SK-N-SH (cell line): ENCODE data around the gene METTL27. TPM values are rescaled to one million over a fixed set of nuclear protein-coding genes. Genes with fewer than 3 reads are reported as not detected.

Experiments
- CTCF ChIA-PET: fragments of 300-600, 350-600 bp; formaldehyde crosslinking; extraction: SDS; loops from one replicate; lab custom pipeline; 2021; lab: Yijun Ruan, JAX
- POLR2A ChIA-PET: fragments of 350-600 bp; sonication (Branson Sonifier 250); formaldehyde crosslinking; extraction: SDS; loops from one replicate; lab custom pipeline; 2020; ENCODE audit warnings: antibody characterized with exemption, inconsistent platforms; lab: Yijun Ruan, JAX
- DNase-seq: peaks from one replicate; pipeline ENCODE4 v3.0.0; 2012
- H2AFZ ChIP-seq: fragments of 200-600 bp; sonication (generic); 2 replicates; pipeline ENCODE4 v1.8.1; 2016; ENCODE audit warnings: antibody characterized with exemption, mild to moderate bottlenecking, low read depth
- H3F3A ChIP-seq: fragments of 200-600 bp; sonication (generic); replicated peaks from 2 replicates; pipeline ENCODE3; 2016; ENCODE audit warnings: antibody characterized with exemption, mild to moderate bottlenecking; ENCODE audit not compliant: insufficient read depth
- H3K27ac ChIP-seq, 2 experiments: fragments of 200-500 bp in 1 of 2; fragments of 200-600 bp in 1 of 2; sonication (Bioruptor generic) in 1 of 2; sonication (generic), shearing (Covaris generic) in 1 of 2; 2 replicates each; pipeline versions ENCODE4 v1.5.1 to v1.6.1; 2014 to 2016; ENCODE audit warnings: low read depth in 2 of 2, inconsistent platforms in 1 of 2, low read length in 1 of 2, mild to moderate bottlenecking in 1 of 2, mixed read lengths in 1 of 2
- H3K27me3 ChIP-seq: fragments of 200-600 bp; sonication (generic), shearing (Covaris generic); 2 replicates; pipeline ENCODE4 v1.6.1; 2016; ENCODE audit warnings: mixed run types; ENCODE audit not compliant: insufficient read depth
- H3K36me3 ChIP-seq, 2 experiments: fragments of 200-500 bp in 1 of 2; fragments of 200-600 bp in 1 of 2; sonication (Bioruptor generic) in 1 of 2; sonication (generic) in 1 of 2; replicated peaks in 1 of 2; 2 replicates each; pipeline versions ENCODE3 to v1.5.1; 2014 to 2016; ENCODE audit warnings: low read length in 1 of 2, mild to moderate bottlenecking in 1 of 2; ENCODE audit not compliant: insufficient read depth in 2 of 2, control insufficient read depth in 1 of 2
- H3K4me1 ChIP-seq, 2 experiments: fragments of 200-500 bp in 1 of 2; fragments of 200-600 bp in 1 of 2; sonication (Bioruptor generic) in 1 of 2; sonication (generic), shearing (Covaris generic) in 1 of 2; 2 replicates each; pipeline versions ENCODE4 v1.5.1 to v1.6.1; 2014 to 2016; ENCODE audit warnings: low read depth in 1 of 2, low read length in 1 of 2, mixed run types in 1 of 2; ENCODE audit not compliant: insufficient read depth in 2 of 2, control insufficient read depth in 1 of 2
- H3K4me2 ChIP-seq: fragments of 200-600 bp; sonication (generic), shearing (Covaris generic); 2 replicates; pipeline ENCODE4 v1.6.1; 2017; ENCODE audit warnings: mixed run types
- H3K4me3 ChIP-seq, 2 experiments: fragments of 200-500 bp in 1 of 2; fragments of 200-600 bp in 1 of 2; sonication (Bioruptor generic) in 1 of 2; sonication (generic), shearing (Covaris generic) in 1 of 2; 2 replicates each; pipeline versions ENCODE4 v1.5.1 to v1.8.1; 2014 to 2016; ENCODE audit warnings: low read depth in 2 of 2, inconsistent platforms in 1 of 2, low read length in 1 of 2, mild to moderate bottlenecking in 1 of 2, mixed read lengths in 1 of 2, moderate library complexity in 1 of 2
- H3K79me2 ChIP-seq: fragments of 200-600 bp; sonication (generic); 2 replicates; pipeline ENCODE4 v1.8.1; 2017; ENCODE audit warnings: mild to moderate bottlenecking; ENCODE audit not compliant: insufficient read depth
- H3K9ac ChIP-seq: fragments of 200-600 bp; sonication (generic); 2 replicates; pipeline ENCODE4 v1.6.1; 2017; ENCODE audit warnings: mixed run types
- H3K9me2 ChIP-seq: fragments of 200-600 bp; sonication (generic); 2 replicates; pipeline ENCODE4 v1.6.1; 2017; ENCODE audit warnings: mixed run types
- H3K9me3 ChIP-seq: fragments of 200-600 bp; sonication (generic); 2 replicates; pipeline ENCODE4 v1.6.1; 2017; ENCODE audit warnings: mixed run types, mild to moderate bottlenecking, moderate library complexity
- H4K20me1 ChIP-seq: fragments of 200-600 bp; sonication (generic); 2 replicates; pipeline ENCODE4 v1.6.1; 2017; ENCODE audit warnings: mild to moderate bottlenecking, mixed run types; ENCODE audit not compliant: insufficient read depth
- CHD2 ChIP-seq: fragments of 150-350 bp; IDR thresholded peaks from 2 replicates; pipeline ENCODE4 v1.6.1; 2018; ENCODE audit warnings: low read length; ENCODE audit not compliant: partially characterized antibody
- EZH2phosphoT487 ChIP-seq: fragments of 200-600 bp; sonication (generic); IDR thresholded peaks from 2 replicates; pipeline ENCODE4 v1.6.1; 2017; ENCODE audit warnings: low read depth, mixed run types, mild to moderate bottlenecking, antibody characterized with exemption, moderate library complexity, borderline replicate concordance
- GABPA ChIP-seq: IDR thresholded peaks from 2 replicates; pipeline ENCODE4 v1.4.0; 2012; ENCODE audit warnings: low read depth, mild to moderate bottlenecking
- GATA2 ChIP-seq: sonication (generic); formaldehyde crosslinking; IDR thresholded peaks from 2 replicates; pipeline ENCODE4 v1.5.0; 2020; ENCODE audit warnings: mild to moderate bottlenecking, missing genetic modification reagents
- IRF3 ChIP-seq: fragments of 150-350 bp; IDR thresholded peaks from 2 replicates; pipeline ENCODE4 v1.6.1; 2016; ENCODE audit warnings: mild to moderate bottlenecking, low read depth, low read length
- MXI1 ChIP-seq: IDR thresholded peaks from 2 replicates; pipeline ENCODE4 v1.6.1; 2012; ENCODE audit warnings: mild to moderate bottlenecking, low read depth, low read length, improper control_type of control experiment
- NRF1 ChIP-seq: IDR thresholded peaks from 2 replicates; pipeline ENCODE4 v1.6.1; 2012; ENCODE audit warnings: low read depth, mild to moderate bottlenecking, low read length
- POLR2AphosphoS5 ChIP-seq: IDR thresholded peaks from 2 replicates; pipeline ENCODE4 v1.6.1; 2012; ENCODE audit warnings: low read depth, low read length
- RAD21 ChIP-seq: IDR thresholded peaks from 2 replicates; pipeline ENCODE4 v1.6.1; 2012; ENCODE audit warnings: mild to moderate bottlenecking, low read length
- RCOR1 ChIP-seq: fragments of 150-350 bp; IDR thresholded peaks from 2 replicates; pipeline ENCODE4 v1.6.1; 2017; ENCODE audit warnings: antibody characterized with exemption, low read length
- RFX5 ChIP-seq: IDR thresholded peaks from 2 replicates; pipeline ENCODE4 v1.6.1; 2012; ENCODE audit warnings: mild to moderate bottlenecking, improper control_type of control experiment, low read length
- SIN3A ChIP-seq: IDR thresholded peaks from 2 replicates; pipeline ENCODE4 v1.6.1; 2012; ENCODE audit warnings: low read depth, mild to moderate bottlenecking, low read length, moderate library complexity, borderline replicate concordance
- SMC3 ChIP-seq: IDR thresholded peaks from 2 replicates; pipeline ENCODE4 v1.6.1; 2012; ENCODE audit warnings: low read depth, low read length, improper control_type of control experiment
- TAF1 ChIP-seq: IDR thresholded peaks from 2 replicates; pipeline ENCODE4 v1.6.1; 2012; ENCODE audit warnings: low read depth, mild to moderate bottlenecking, low read length, moderate library complexity, borderline replicate concordance
- TEAD4 ChIP-seq: IDR thresholded peaks from 2 replicates; pipeline ENCODE4 v1.4.0; 2012; ENCODE audit warnings: mild to moderate bottlenecking, borderline replicate concordance; ENCODE audit not compliant: insufficient read depth
- USF2 ChIP-seq: fragments of 150-350 bp; IDR thresholded peaks from 2 replicates; pipeline ENCODE4 v1.6.1; 2017; ENCODE audit warnings: antibody characterized with exemption, low read length, low read depth, borderline replicate concordance
- YY1 ChIP-seq: IDR thresholded peaks from 2 replicates; pipeline ENCODE4 v1.4.0; 2012; ENCODE audit warnings: low read depth, mild to moderate bottlenecking
- ZBTB33 ChIP-seq: IDR thresholded peaks from 2 replicates; pipeline ENCODE4 v1.4.0; 2012; ENCODE audit warnings: low read depth, borderline replicate concordance
- WGBS: methylation state at CpG from one replicate; pipeline ENCODE4 v1.1.6; 2017; ENCODE audit warnings: low lambda C conversion rate; 5-methylcytosine and 5-hydroxymethylcytosine counted together
- polyA plus RNA-seq, 3 experiments: library from polyadenylated mRNA; depleted of rRNA; stranded (reverse); fragments of >200 nt; gene quantifications; 2 replicates each; pipeline ENCODE4 v1.2.3, GENCODE V29; 2012

METTL27 gene
- polyA plus RNA-seq, 1 of the 3 experiments (the other 2 are of a cell fraction): 3.1 TPM

GRCh38 chr7:73887762-73888161, 45.4 kb upstream of the METTL27 start:
- TF ChIP-seq IRF3 (no peak), SMC3 (no peak), CHD2 (no peak), MXI1 (no peak), TAF1 (no peak), SIN3A (no peak), EZH2phosphoT487 (no peak), GATA2 (CRISPR knock-in tag) (no peak), YY1 (no peak), RFX5 (no peak), RCOR1 (no peak), USF2 (no peak), TEAD4 (no peak), ZBTB33 (no peak), POLR2AphosphoS5 (no peak), NRF1 (no peak), GABPA (no peak), RAD21 (no peak)
- POLR2A ChIA-PET: no interaction called here

More at GRCh38 chr7:73887762-73888161, 45.4 kb upstream of the METTL27 start:
- no peaks in the 10 kb centered on the region for H3K9me2 ChIP-seq
- WGBS: 94% methylated on average over 5 of the region's 5 CpGs
- no peaks in the 10 kb centered on the region for H3K27me3 ChIP-seq
- no peak for DNase-seq
- no peaks in the 10 kb centered on the region for H3K9me3 ChIP-seq
- no peaks in the 10 kb centered on the region for H3K36me3 ChIP-seq
- no peaks in the 10 kb centered on the region for H4K20me1 ChIP-seq
- peaks cover 27% of the 10 kb centered on the region for H3F3A ChIP-seq
- no peaks in the 10 kb centered on the region for H3K79me2 ChIP-seq
- CTCF ChIA-PET: interaction anchor here (0.5 to 1.0 kb wide), 2 partner anchors 18 to 145 kb away, joined by 3 read pairs; no protein-coding TSS in a partner anchor
- H2AFZ ChIP-seq: no peak overlapping the region
- no peak overlapping the region for H3K27ac ChIP-seq
- H3K9ac ChIP-seq: no peak overlapping the region
- H3K4me1 ChIP-seq: peaks cover 7 to 15% of the 10 kb centered on the region in 2 experiments; a peak in 3 of 4 replicates
- H3K4me3 ChIP-seq: no peak overlapping the region
- no peak overlapping the region for H3K4me2 ChIP-seq
